Nephron progenitor cell (in vitro differentiated cells): Measurements from ENCODE around the gene IL10.

Experiments
- DNase-seq: peaks from one replicate; pipeline ENCODE4 v3.0.0; 2021
- H3K27ac Mint-ChIP-seq: 2 replicates; pipeline ENCODE4 v1.8.0; 2021; ENCODE audit warnings: mild to moderate bottlenecking, moderate library complexity, mixed read lengths
- H3K27me3 Mint-ChIP-seq: 2 replicates; pipeline ENCODE4 v1.8.0; 2021; ENCODE audit warnings: mild to moderate bottlenecking, low read depth, mixed read lengths; ENCODE audit not compliant: poor library complexity
- H3K36me3 Mint-ChIP-seq: 2 replicates; pipeline ENCODE4 v1.8.0; 2021; ENCODE audit warnings: low read depth, mixed read lengths
- H3K4me1 Mint-ChIP-seq: 2 replicates; pipeline ENCODE4 v1.8.0; 2021; ENCODE audit warnings: mixed read lengths
- H3K4me3 Mint-ChIP-seq: 2 replicates; pipeline ENCODE4 v1.8.0; 2021; ENCODE audit warnings: mild to moderate bottlenecking, moderate library complexity, mixed read lengths
- H3K9me3 Mint-ChIP-seq: 2 replicates; pipeline ENCODE4 v1.8.0; 2021; ENCODE audit warnings: mild to moderate bottlenecking, moderate library complexity, mixed read lengths
- CTCF ChIP-seq: fragments of 200-600 bp; sonication (generic); IDR thresholded peaks from 2 replicates; pipeline ENCODE4 v1.5.0; 2021; ENCODE audit warnings: antibody characterized with exemption

Gene IL10

DNA sequence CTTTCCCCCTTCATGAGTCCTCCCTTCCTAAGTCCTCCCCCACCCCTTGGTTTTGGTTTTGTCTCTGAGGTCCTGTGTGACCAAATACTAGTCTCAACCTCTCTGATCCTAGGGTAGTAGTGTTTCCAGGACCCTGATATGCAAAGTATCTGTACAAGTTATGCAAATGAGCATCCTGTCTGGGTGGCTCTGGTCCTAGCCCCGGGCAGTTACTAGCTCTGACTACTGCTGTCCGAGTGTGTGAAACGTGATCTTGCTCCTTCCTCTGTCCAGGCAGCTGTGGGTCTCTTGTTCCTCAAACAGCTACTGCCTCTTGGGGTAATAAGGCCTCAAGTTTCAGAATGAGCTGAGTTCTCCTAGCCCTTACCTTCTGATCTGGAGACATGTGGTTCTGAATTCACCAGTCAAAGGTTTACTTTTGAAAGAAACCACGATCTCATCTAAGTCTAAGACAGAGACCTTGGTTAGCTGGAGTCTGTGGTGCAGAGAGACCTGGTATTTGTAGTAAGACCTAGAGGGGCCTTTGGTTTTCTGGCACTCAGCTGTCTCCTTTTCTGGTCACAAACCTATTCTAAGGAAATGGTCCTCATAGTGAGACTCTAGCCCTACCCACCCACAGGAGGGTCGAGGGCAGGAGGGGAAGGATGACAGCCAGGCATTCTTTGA is 32.8 kb downstream of the IL10 start:
- Mint-ChIP-seq H3K9me3 (no peaks in the 10 kb centered on the region), H3K4me3 (no peak overlapping the region), H3K4me1 (peaks cover 65% of the 10 kb centered on the region), H3K27me3 (peaks cover 6% of the 10 kb centered on the region), H3K36me3 (no peaks in the 10 kb centered on the region), H3K27ac (peak overlapping the region; percentile 83)
- TF ChIP-seq CTCF: no peak
- DNase-seq: no peak

DNA sequence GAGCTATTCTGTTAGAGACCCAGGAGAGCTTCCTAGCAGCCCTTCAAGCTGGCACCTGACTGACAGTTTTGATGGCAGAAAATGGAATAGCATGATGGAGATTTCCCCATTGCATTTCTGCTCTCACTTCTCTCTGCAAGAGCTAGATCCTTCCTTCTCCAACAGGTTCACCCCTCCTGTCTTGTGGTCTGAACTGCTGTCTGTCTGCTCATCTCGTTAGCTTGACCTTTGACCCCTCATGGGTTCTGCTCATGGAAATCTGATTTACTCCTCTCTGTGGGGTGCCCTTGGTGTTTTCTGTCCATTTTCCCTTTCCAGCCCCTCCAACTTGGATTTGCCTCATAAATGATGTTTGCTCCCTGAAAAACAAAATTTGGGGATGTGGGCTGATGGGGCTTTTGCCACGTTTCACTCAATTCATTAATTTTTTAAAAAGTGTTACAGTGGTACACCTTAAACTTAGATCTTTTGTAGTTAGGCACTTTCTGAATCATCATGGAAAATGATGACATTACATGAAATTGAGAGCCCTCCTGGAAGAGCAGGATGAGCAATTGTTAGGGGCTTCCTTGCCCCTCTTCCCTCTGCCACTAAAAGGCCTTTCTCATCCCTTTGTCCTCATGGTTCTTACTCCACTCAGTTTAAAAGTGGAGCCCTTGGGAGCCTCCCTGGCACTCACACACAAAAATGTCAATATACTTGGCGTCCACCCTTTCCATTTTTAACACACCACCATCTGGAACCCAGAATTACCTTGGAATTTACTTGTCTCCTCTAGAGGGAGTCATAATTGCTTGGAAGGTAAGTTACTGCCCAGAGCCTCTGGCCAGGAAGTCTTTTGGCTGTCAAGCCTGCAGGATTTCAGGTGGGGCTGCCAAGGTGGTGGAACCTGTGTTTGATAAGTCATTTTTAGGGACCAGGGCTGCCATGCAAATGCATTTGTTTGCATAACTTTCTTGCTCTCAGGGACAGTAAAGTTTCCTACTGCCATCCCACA is 33.6 kb downstream of the IL10 start:
- Mint-ChIP-seq H3K4me3 (no peak overlapping the region), H3K9me3 (no peaks in the 10 kb centered on the region)
- no peak for TF ChIP-seq CTCF

DNA sequence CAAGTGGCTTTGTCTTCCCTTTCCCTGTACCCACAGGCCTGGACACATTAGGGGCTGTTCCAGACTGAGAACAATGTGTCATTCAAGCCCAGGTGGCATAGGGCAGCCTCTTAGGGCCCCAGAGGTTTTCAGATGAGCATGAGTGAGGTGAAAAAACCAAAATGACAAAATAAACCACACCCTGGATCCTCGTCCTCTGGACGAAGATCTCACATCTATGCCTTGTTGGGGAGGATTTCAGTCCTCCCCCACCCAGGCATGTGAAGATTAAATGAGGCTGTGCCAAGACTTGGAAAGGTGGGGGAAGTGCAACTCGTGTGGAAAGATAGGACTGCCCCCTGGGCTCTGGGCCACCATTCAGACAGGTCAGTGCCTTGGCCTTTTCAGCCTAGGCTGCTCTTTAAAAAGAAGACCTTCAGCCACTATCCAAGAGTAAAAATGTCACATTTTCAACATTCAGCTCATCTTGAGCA is 34.5 kb downstream of the IL10 start:
- no peak for TF ChIP-seq CTCF
- no peak for DNase-seq
- H3K9me3 Mint-ChIP-seq: no peaks in the 10 kb centered on the region
- H3K27me3 Mint-ChIP-seq: peaks cover 10% of the 10 kb centered on the region
- no peak overlapping the region for H3K4me3 Mint-ChIP-seq
- H3K27ac Mint-ChIP-seq: peak overlapping the region; percentile 3
- H3K4me1 Mint-ChIP-seq: peaks cover 55% of the 10 kb centered on the region
- H3K36me3 Mint-ChIP-seq: peaks cover 4% of the 10 kb centered on the region

More for the DNA sequence above, 33.6 kb downstream of the IL10 start:
- Mint-ChIP-seq H3K27me3 (peaks cover 6% of the 10 kb centered on the region), H3K4me1 (peaks cover 61% of the 10 kb centered on the region), H3K27ac (no peak overlapping the region), H3K36me3 (no peaks in the 10 kb centered on the region)
- DNase-seq: no peak

DNA sequence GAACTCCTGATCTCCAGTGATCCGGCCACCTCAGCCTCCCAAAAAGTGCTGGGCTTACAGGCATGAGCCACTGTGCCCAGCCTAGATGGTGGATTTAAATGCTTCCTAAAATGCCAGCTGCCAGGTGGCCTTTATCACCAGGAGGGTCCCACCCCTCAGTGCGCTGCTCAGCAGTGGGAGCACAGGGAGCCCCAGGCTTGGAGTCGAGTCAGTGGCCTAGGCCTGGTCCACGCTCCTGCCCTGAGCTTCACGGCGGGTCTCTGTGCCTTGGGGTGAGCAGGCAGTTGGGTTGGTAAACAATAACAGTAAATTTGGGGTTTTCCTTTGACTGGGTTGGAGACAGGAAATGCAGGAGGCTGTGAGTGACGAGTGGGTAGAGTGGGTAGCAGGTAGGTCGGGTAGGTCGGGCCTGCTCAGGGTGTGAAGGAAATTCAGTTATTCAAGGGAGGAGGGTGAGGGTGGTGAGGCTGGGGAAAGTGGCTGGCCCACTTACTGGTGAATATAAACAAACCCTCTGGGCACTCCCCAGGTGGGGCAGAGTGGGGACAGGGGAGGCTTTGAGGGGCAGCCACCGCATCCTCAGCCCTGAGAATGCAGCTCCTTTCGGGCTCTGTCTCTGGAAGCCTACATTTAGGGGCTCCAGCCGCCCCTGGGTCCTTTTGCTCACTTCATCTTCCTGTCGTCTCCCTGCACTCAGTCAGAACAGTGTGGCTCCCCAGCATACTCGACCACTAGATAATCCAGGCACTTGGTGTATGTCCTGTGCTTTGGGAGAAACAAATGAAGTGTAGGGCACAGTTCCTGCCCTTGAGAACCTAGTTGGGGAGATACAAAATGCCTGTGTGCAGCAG is 35.2 kb downstream of the IL10 start:
- Mint-ChIP-seq H3K4me1 (peaks cover 48% of the 10 kb centered on the region), H3K36me3 (peaks cover 10% of the 10 kb centered on the region), H3K9me3 (no peaks in the 10 kb centered on the region), H3K4me3 (no peak overlapping the region), H3K27ac (peak overlapping the region; percentile 3), H3K27me3 (peaks cover 7% of the 10 kb centered on the region)
- TF ChIP-seq CTCF: no peak
- no peak for DNase-seq

GRCh38 chr1:206735553-206736031 is 36.7 kb downstream of the IL10 start:
- H3K4me3 Mint-ChIP-seq: no peak overlapping the region
- H3K36me3 Mint-ChIP-seq: peaks cover 11% of the 10 kb centered on the region
- no peaks in the 10 kb centered on the region for H3K9me3 Mint-ChIP-seq

More at GRCh38 chr1:206735553-206736031, 36.7 kb downstream of the IL10 start:
- DNase-seq: no peak
- no peak for TF ChIP-seq CTCF
- Mint-ChIP-seq H3K27ac (no peak overlapping the region), H3K27me3 (peaks cover 7% of the 10 kb centered on the region), H3K4me1 (peaks cover 36% of the 10 kb centered on the region)
